OCI-LY1 (cell line): Measurements from ENCODE around the gene NPAS3.

Experiments used
- CTCF ChIP-seq: fragments of 200-600 bp; sonication (generic), shearing (Covaris generic); IDR thresholded peaks from 2 replicates; pipeline ENCODE4 v1.5.1; 2017; ENCODE audit warnings: mild to moderate bottlenecking, antibody characterized with exemption, low read length, moderate library complexity, mixed read lengths
- EZH2 ChIP-seq: fragments of 200-600 bp; sonication (generic), shearing (Covaris generic); IDR thresholded peaks from 2 replicates; pipeline ENCODE4 v1.8.0; 2017; ENCODE audit warnings: borderline replicate concordance, mixed run types, mild to moderate bottlenecking, antibody characterized with exemption, low read length, moderate library complexity, mixed read lengths

DNA sequence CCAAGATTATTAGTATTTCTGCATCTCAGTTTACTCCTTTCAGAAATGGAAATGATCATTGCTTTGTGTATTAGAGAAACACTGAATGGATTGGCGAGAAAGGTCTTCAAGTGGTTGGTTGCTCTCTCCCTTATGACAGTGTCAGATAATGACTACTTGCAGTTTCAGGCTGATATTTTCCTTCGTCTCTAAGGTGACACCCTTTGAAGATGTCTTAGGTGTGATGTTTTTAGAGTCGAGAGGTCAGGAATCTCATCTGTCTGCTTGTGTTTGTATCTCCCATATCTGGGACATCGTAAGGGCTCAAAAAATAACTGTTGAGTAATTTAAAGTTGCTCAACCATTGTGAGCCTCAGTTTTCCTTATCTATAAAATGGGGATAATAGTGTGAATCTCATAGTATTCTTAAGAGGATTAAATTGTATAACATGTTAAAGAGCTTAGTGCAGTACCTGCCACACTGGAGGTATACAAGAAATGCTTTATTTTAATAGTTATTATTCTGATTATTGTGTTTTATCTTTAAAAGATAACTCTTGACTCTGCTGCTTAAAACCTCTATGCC is 40.1 kb downstream of the NPAS3 start:
- no peak for TF ChIP-seq CTCF
- no peak for TF ChIP-seq EZH2
